ENCODE measurements around the gene ARHGEF11.

- TF ChIP-seq CTCF (IDR thresholded peaks at IDR 0.05) (no peak), EP300 (IDR thresholded peaks at IDR 0.05) (no peak)
Observed at GRCh38 chr1:157084720-157085119, 39.2 kb upstream of the ARHGEF11 start.
